Ascending aorta (tissue), 2 donors: Measurements from ENCODE around the gene TEX30. TPM values are rescaled to one million over a fixed set of nuclear protein-coding genes. Genes with fewer than 3 reads are reported as not detected.

Experiments used
- DNase-seq, 2 donors: peaks; one replicate each; pipeline ENCODE4 v3.0.0-alpha.2; 2019; ENCODE audit warnings: low spot score in 2 of 2
- H3K27ac ChIP-seq, 2 donors: fragments of 200-600 bp; sonication (generic); one replicate each; pipeline ENCODE4 v1.5.1; 2016 to 2017; ENCODE audit warnings: mild to moderate bottlenecking in 1 of 2
- H3K27me3 ChIP-seq: fragments of 200-600 bp; sonication (generic); one replicate; pipeline ENCODE4 v1.5.1; 2017
- H3K36me3 ChIP-seq, 2 donors: fragments of 200-600 bp; sonication (generic); one replicate each; pipeline ENCODE4 v1.5.1; 2016
- H3K4me1 ChIP-seq, 2 donors: fragments of 200-600 bp; sonication (generic); one replicate each; pipeline ENCODE4 v1.5.1; 2016 to 2017; ENCODE audit warnings: mild to moderate bottlenecking in 1 of 2
- H3K4me3 ChIP-seq, 2 donors: fragments of 200-600 bp; sonication (generic); one replicate each; pipeline ENCODE4 v1.5.1; 2016 to 2017; ENCODE audit warnings: mild to moderate bottlenecking in 1 of 2
- H3K9me3 ChIP-seq, 2 donors: fragments of 200-600 bp; sonication (generic); one replicate each; pipeline ENCODE4 v1.5.1; 2016
- intact Hi-C: fragments of 100-400 bp; cut with DNase I; formaldehyde crosslinking; loops from one replicate; pipeline ENCODE4 v1.15.1; 2023
- total RNA-seq: library from RNA; depleted of rRNA; stranded (reverse); fragments of >200 nt; gene quantifications from one replicate; pipeline ENCODE4 v1.1.0, GENCODE V29; 2016
- TF ChIP-seq, protein P1 (sequence below), 3 experiments: fragments of 200-600 bp in 2 of 3; fragments of 450-650 bp in 1 of 3; sonication (generic) in 2 of 3; IDR thresholded peaks; one replicate each; pipeline ENCODE4 v1.5.1; 2016 to 2019; ENCODE audit warnings: antibody characterized with exemption in 3 of 3, mild to moderate bottlenecking in 1 of 3, moderate library complexity in 1 of 3

TEX30 gene
- total RNA-seq, 1 donor from 2014 or later, result 1.4 TPM

DNA sequence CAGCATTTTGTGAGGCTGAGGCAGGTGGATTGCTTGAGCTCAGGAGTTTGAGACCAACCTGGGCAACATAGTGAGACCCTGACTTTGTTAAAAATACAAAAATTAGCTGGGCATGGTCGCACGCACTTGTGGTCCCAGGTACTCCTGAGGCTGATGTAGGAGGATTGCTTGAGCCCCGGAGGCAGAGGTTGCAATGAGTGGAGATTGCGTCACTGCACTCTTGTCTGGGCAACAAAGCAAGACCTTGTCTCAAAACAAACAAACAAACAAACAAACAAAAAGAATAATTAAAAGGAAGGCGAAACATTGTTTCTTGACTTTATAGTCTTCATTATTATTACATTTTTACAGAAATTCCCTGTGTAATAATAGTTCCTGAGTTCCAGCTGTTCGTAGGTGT is 41.2 kb upstream of the TEX30 start:
- Histone ChIP-seq H3K9me3 (peaks cover 0 to 12% of the 10 kb centered on the region in 2 donors), H3K4me3 (no peak overlapping the region)
- no peak for DNase-seq

DNA sequence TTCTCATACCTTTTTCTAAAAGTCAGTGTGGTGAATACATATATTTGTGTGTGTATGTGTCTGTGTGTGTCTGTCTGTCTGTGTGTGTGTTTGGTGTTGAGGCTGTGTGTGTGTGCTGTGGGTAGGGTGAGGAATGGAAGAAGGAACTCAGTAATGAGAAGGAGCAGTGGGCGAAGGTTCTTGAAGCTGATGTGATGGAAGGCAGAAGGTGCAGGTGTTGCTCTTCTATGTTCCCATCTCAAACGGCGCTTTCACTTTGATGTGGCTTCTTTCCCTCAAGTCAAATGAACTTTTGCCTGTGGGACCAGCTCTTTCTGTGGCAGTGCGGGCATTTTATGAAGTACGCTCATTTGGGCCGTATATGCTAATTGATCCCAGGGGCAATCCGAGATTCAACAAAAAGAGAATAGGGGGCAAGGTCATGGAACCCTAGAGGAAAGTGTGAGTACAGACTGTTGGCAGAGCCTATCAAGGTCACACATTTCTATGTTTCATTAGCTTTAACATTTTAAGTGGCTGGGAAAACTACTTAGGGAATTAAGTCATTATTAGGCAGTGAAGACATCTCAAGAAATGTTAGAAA is 40.5 kb upstream of the TEX30 start:
- H3K27ac ChIP-seq, result no peak overlapping the region
- TF ChIP-seq, protein P1, sequence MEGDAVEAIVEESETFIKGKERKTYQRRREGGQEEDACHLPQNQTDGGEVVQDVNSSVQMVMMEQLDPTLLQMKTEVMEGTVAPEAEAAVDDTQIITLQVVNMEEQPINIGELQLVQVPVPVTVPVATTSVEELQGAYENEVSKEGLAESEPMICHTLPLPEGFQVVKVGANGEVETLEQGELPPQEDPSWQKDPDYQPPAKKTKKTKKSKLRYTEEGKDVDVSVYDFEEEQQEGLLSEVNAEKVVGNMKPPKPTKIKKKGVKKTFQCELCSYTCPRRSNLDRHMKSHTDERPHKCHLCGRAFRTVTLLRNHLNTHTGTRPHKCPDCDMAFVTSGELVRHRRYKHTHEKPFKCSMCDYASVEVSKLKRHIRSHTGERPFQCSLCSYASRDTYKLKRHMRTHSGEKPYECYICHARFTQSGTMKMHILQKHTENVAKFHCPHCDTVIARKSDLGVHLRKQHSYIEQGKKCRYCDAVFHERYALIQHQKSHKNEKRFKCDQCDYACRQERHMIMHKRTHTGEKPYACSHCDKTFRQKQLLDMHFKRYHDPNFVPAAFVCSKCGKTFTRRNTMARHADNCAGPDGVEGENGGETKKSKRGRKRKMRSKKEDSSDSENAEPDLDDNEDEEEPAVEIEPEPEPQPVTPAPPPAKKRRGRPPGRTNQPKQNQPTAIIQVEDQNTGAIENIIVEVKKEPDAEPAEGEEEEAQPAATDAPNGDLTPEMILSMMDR (IDR thresholded peaks at IDR 0.05), result no peak
- no peaks in the 10 kb centered on the region for H3K27me3 ChIP-seq
- intact Hi-C loops, result no loop called here
- H3K4me3 ChIP-seq, result no peak overlapping the region
- H3K9me3 ChIP-seq, result peaks cover 0 to 12% of the 10 kb centered on the region in 2 donors
- DNase-seq, result no peak
- H3K36me3 ChIP-seq, result peaks cover 4 to 18% of the 10 kb centered on the region in 2 donors
- H3K4me1 ChIP-seq, result no peaks in the 10 kb centered on the region

More for the DNA sequence above, 41.2 kb upstream of the TEX30 start:
- Histone ChIP-seq H3K27me3 (no peaks in the 10 kb centered on the region), H3K27ac (no peak overlapping the region), H3K36me3 (peaks cover 7 to 18% of the 10 kb centered on the region in 2 donors), H3K4me1 (no peaks in the 10 kb centered on the region)
- TF ChIP-seq, protein P1 (IDR thresholded peaks at IDR 0.05), result no peak
- intact Hi-C loops, result no loop called here

DNA sequence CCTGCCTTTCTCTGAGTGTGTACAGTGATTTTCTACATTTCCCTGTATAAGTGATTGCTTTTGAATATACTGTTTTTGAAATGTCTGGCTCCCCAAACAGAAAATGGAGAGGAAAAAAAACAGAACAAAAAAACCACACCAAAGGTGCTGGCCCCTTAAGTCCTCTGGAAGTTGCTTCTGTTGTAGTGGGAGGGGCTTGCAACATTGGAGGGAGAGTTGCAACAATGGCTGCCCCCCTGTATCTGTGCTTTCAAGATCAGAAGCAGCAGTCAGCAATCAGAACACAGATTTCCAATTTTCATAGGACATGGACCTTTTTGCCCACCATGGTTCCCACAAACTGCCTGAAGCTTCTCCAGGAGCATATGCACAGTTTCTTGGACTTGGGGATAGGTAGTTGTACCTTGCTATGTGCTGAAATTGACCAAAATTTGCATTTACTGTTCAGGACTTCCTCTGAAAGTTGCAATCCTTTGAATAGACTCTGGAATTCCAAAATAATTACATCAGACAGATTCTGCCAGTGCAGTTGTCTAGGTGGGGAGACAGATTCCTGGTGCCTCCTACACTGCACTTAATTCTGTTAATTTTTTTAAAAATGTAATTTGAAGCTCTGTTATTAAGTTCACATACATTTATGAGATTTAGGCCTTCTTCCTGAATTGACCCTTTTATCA is 39.2 kb upstream of the TEX30 start:
- intact Hi-C loops, result no loop called here
- H3K36me3 ChIP-seq, result peaks cover 4 to 13% of the 10 kb centered on the region in 2 donors
- peaks cover 0 to 12% of the 10 kb centered on the region in 2 donors for H3K9me3 ChIP-seq
- H3K27me3 ChIP-seq, result no peaks in the 10 kb centered on the region
- no peak for DNase-seq
- TF ChIP-seq, protein P1 (IDR thresholded peaks at IDR 0.05), result no peak
- H3K4me1 ChIP-seq, result no peaks in the 10 kb centered on the region
- no peak overlapping the region for H3K27ac ChIP-seq
- H3K4me3 ChIP-seq, result no peak overlapping the region

DNA sequence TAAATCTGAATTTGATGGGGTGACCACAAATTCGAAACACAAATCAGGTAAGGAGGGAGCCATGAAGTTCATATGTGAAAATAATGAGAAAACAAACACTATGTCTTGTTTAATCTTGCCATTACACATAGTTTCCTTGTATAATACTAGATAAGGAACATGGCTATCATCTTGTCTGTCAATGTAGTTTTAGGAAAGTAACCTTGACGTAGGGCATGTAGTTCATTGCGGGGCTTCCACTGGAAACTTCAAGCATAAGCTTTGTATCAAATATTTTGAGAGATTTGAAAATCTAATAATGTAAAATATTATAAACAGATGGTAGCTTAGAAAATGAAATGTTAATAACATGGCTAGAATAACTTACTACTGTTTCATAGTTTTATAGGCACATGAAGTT is 34.1 kb upstream of the TEX30 start:
- H3K4me1 ChIP-seq, result no peaks in the 10 kb centered on the region
- TF ChIP-seq, protein P1 (IDR thresholded peaks at IDR 0.05), result no peak
- H3K4me3 ChIP-seq, result no peak overlapping the region
- peaks cover 4 to 8% of the 10 kb centered on the region in 2 donors for H3K36me3 ChIP-seq
- peaks cover 0 to 12% of the 10 kb centered on the region in 2 donors for H3K9me3 ChIP-seq
- no peak for DNase-seq
- H3K27me3 ChIP-seq, result no peaks in the 10 kb centered on the region
- intact Hi-C loops, result no loop called here
- H3K27ac ChIP-seq, result no peak overlapping the region

DNA sequence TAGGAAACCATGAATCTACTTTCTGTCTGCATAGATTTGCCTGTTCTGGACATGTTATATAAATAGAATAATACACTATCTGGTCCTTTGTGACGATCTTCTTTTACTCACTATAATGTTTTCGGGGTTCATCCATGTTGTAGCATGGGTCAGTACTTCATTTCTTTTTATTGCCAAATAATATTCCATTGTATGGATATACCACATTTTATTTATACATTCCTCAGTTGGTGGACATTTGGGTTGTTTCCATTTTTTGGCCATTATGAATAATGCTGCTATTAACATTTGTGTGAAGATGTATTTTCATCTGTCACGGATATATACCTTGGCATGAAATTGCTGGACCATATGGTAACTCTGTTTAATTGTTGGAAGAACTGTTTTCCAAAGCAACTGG is 32.1 kb upstream of the TEX30 start:
- Histone ChIP-seq H3K4me1 (peaks cover 1 to 7% of the 10 kb centered on the region in 2 donors), H3K36me3 (peaks cover 0 to 2% of the 10 kb centered on the region in 2 donors), H3K27me3 (no peaks in the 10 kb centered on the region), H3K27ac (no peak overlapping the region), H3K4me3 (no peak overlapping the region), H3K9me3 (peaks cover 0 to 2% of the 10 kb centered on the region in 2 donors)
- TF ChIP-seq, protein P1 (IDR thresholded peaks at IDR 0.05), result no peak
- intact Hi-C loops, result no loop called here
- DNase-seq, result no peak
